ENCODE data around the gene BRF1. TPM values are rescaled to one million over a fixed set of nuclear protein-coding genes. Genes with fewer than 3 reads are reported as not detected.

BRF1 gene
- total RNA-seq, 1 donor from 2014 or later = 61.1 TPM

GRCh38 chr14:105227346-105227745 lies 73.5 kb downstream of the BRF1 start:
- DNase-seq = no peak

- no peak for DNase-seq
Measured at GRCh38 chr14:105226198-105226597, 74.6 kb downstream of the BRF1 start.

- DNase-seq = no peak
Measured at GRCh38 chr14:105224845-105225570, 75.8 kb downstream of the BRF1 start.

GRCh38 chr14:105223770-105224544 lies 76.8 kb downstream of the BRF1 start:
- DNase-seq = no peak

- DNase-seq = no peak
Measured at GRCh38 chr14:105223260-105223659, 77.5 kb downstream of the BRF1 start.

GRCh38 chr14:105221598-105222178 lies 79.1 kb downstream of the BRF1 start:
- DNase-seq = no peak

GRCh38 chr14:105220699-105221597 lies 79.9 kb downstream of the BRF1 start:
- DNase-seq = no peak

GRCh38 chr14:105219753-105220152 lies 81.0 kb downstream of the BRF1 start:
- DNase-seq = no peak

- DNase-seq = no peak
Measured at GRCh38 chr14:105219043-105219612, 81.7 kb downstream of the BRF1 start.

GRCh38 chr14:105218611-105219010 lies 82.2 kb downstream of the BRF1 start:
- DNase-seq = no peak

GRCh38 chr14:105217774-105218173 lies 83.0 kb downstream of the BRF1 start:
- DNase-seq = no peak

GRCh38 chr14:105216490-105217247 lies 84.1 kb downstream of the BRF1 start:
- DNase-seq = no peak

GRCh38 chr14:105215602-105216001 lies 85.2 kb downstream of the BRF1 start:
- no peak for DNase-seq

- DNase-seq = no peak
Measured at GRCh38 chr14:105214324-105214915, 86.4 kb downstream of the BRF1 start.

GRCh38 chr14:105213361-105213760 lies 87.4 kb downstream of the BRF1 start:
- no peak for DNase-seq

GRCh38 chr14:105212541-105213300 lies 88.1 kb downstream of the BRF1 start:
- DNase-seq = no peak

- no peak for DNase-seq
Measured at GRCh38 chr14:105211758-105212089, 89.1 kb downstream of the BRF1 start.

GRCh38 chr14:105211086-105211757 lies 89.6 kb downstream of the BRF1 start:
- DNase-seq = no peak

- DNase-seq = no peak
Measured at GRCh38 chr14:105210266-105211025, 90.4 kb downstream of the BRF1 start.

Data from occipital lobe (tissue), 2 donors.